ENCODE measurements around the gene ZFYVE9. TPM values are rescaled to one million over a fixed set of nuclear protein-coding genes. Genes with fewer than 3 reads are reported as not detected.

The ZFYVE9 gene
- total RNA-seq, 1 experiment from 2014 or later, result 14.2 TPM

DNA sequence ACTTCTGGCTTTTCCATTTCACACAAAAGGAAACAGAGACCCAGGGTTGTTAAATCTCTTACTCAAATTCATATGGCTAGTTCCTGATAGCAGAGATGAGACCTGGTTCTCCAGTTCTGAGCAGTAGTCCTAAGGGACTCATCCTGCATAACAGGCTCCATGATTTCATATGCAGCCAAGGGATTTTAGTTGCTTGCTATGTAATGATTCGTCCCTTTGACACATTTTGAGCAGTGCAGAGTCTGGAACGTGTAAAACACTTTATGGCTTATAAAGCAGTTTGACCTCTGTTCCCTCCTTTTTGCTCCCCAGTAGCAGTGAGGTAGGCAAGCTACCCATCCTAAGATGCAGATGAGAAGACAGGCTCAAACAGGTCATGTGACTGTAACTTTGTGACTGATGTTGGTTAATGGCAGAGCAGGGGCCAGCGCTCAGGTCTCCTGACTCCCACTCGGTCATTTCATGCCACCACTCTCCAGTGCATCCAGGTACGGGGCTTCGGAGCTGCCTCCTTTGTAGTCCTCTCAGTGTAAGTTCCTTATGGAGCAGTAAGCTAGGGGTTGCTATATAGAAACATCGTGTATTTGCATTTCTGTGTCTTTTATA lies 199.9 kb downstream of the ZFYVE9 start:
- DNase-seq (ENCODE audit: low read depth, low spot score) (no peak), ATAC-seq (no peak)
- Histone ChIP-seq H3K27ac (ENCODE audit: low read depth, low read length) (no peak overlapping the region), H3K36me3 (ENCODE audit: control insufficient read depth in 1 of 2, insufficient read depth in 2 of 2, low read length in 2 of 2) (no peaks in the 10 kb centered on the region; a peak in 1 of 4 replicates), H3K4me3 (replicated peaks in 1 of 2; ENCODE audit: low read depth in 1 of 2, low read length in 2 of 2) (no peak overlapping the region), H3K79me2 (ENCODE audit: insufficient read depth, low read length) (no peaks in the 10 kb centered on the region), H3K9me2 (ENCODE audit: insufficient read depth) (no peaks in the 10 kb centered on the region), H2AFZ (ENCODE audit: low read depth, low read length, poor library complexity, severe bottlenecking) (no peak overlapping the region), H3K4me2 (ENCODE audit: low read length) (no peak overlapping the region), H3K9ac (ENCODE audit: low read length) (no peak overlapping the region), H3K27me3 (ENCODE audit: insufficient read depth, low read length) (no peaks in the 10 kb centered on the region), H4K20me1 (ENCODE audit: insufficient read depth) (no peaks in the 10 kb centered on the region), H3K9me3 (ENCODE audit: control insufficient read depth in 1 of 2, insufficient read depth in 1 of 2, low read depth in 1 of 2, low read length in 2 of 2) (no peaks in the 10 kb centered on the region), H3K4me1 (ENCODE audit: control insufficient read depth in 1 of 2, insufficient read depth in 2 of 2, low read length in 2 of 2) (no peaks in the 10 kb centered on the region)
- POLR2A ChIA-PET, result no interaction called here
- intact Hi-C loops (cut with micrococcal nuclease), result loop anchor here (10.0 kb wide), 1 partner anchor 447 kb away; no protein-coding TSS in a partner anchor
- TF ChIP-seq ELF1 (IDR thresholded peaks at IDR 0.05; ENCODE audit: borderline replicate concordance, low read depth), result no peak
- TF ChIP-seq, protein P1, sequence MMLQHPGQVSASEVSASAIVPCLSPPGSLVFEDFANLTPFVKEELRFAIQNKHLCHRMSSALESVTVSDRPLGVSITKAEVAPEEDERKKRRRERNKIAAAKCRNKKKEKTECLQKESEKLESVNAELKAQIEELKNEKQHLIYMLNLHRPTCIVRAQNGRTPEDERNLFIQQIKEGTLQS (IDR thresholded peaks at IDR 0.05), result no peak
- TF ChIP-seq CBX3 (IDR thresholded peaks at IDR 0.05; ENCODE audit: low read depth), result no peak
- TF ChIP-seq, protein P2, sequence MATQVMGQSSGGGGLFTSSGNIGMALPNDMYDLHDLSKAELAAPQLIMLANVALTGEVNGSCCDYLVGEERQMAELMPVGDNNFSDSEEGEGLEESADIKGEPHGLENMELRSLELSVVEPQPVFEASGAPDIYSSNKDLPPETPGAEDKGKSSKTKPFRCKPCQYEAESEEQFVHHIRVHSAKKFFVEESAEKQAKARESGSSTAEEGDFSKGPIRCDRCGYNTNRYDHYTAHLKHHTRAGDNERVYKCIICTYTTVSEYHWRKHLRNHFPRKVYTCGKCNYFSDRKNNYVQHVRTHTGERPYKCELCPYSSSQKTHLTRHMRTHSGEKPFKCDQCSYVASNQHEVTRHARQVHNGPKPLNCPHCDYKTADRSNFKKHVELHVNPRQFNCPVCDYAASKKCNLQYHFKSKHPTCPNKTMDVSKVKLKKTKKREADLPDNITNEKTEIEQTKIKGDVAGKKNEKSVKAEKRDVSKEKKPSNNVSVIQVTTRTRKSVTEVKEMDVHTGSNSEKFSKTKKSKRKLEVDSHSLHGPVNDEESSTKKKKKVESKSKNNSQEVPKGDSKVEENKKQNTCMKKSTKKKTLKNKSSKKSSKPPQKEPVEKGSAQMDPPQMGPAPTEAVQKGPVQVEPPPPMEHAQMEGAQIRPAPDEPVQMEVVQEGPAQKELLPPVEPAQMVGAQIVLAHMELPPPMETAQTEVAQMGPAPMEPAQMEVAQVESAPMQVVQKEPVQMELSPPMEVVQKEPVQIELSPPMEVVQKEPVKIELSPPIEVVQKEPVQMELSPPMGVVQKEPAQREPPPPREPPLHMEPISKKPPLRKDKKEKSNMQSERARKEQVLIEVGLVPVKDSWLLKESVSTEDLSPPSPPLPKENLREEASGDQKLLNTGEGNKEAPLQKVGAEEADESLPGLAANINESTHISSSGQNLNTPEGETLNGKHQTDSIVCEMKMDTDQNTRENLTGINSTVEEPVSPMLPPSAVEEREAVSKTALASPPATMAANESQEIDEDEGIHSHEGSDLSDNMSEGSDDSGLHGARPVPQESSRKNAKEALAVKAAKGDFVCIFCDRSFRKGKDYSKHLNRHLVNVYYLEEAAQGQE (IDR thresholded peaks at IDR 0.05; ENCODE audit: low read depth), result no peak
- TF ChIP-seq POLR2AphosphoS5 (IDR thresholded peaks at IDR 0.05; ENCODE audit: low read depth, low read length), result no peak
- TF ChIP-seq EZH2phosphoT487 (IDR thresholded peaks at IDR 0.05; ENCODE audit: borderline replicate concordance), result no peak
- TF ChIP-seq, protein P3, sequence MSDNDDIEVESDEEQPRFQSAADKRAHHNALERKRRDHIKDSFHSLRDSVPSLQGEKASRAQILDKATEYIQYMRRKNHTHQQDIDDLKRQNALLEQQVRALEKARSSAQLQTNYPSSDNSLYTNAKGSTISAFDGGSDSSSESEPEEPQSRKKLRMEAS (IDR thresholded peaks at IDR 0.05), result no peak
- no peak for TF ChIP-seq ZFX (IDR thresholded peaks at IDR 0.05)
- TF ChIP-seq JUND (IDR thresholded peaks at IDR 0.05), result no peak
- RAD21 ChIA-PET (ENCODE audit: low non-redundant PET in 1 of 2, low total read pairs in 2 of 2, uncharacterized antibody in 2 of 2, unreplicated experiment in 2 of 2), result no interaction called here
- BruUV-seq (replicated peaks), result no TSS peak
- CTCF ChIA-PET, result no interaction called here

Measured in HCT116 (cell line).